OCI-LY1 (cell line): ENCODE results near the gene SPATA32.

Source experiments
- CTCF ChIP-seq: fragments of 200-600 bp; sonication (generic), shearing (Covaris generic); IDR thresholded peaks from 2 replicates; pipeline ENCODE4 v1.5.1; 2017; ENCODE audit warnings: mild to moderate bottlenecking, antibody characterized with exemption, low read length, moderate library complexity, mixed read lengths
- EZH2 ChIP-seq: fragments of 200-600 bp; sonication (generic), shearing (Covaris generic); IDR thresholded peaks from 2 replicates; pipeline ENCODE4 v1.8.0; 2017; ENCODE audit warnings: borderline replicate concordance, mixed run types, mild to moderate bottlenecking, antibody characterized with exemption, low read length, moderate library complexity, mixed read lengths

- TF ChIP-seq CTCF = no peak
- TF ChIP-seq EZH2 = no peak
Measured at GRCh38 chr17:45269912-45270311, 8.0 kb upstream of the SPATA32 start.
